A549 (cell line): ENCODE measurements around the gene STOX2. TPM values are rescaled to one million over a fixed set of nuclear protein-coding genes. Genes with fewer than 3 reads are reported as not detected.

Source experiments
- ATAC-seq, 2 experiments: fragments of 200-7000 bp in 1 of 2; fragments of >200 bp in 1 of 2; cut with Nextera tagmentation in 1 of 2; cut with Tn5 transposase in 1 of 2; 3 replicates each; pipeline versions ENCODE4 v1.8.0 to v1.9.1; 2018 to 2020; ENCODE audit warnings: mild to moderate bottlenecking in 1 of 2, moderate library complexity in 1 of 2
- CTCF ChIA-PET: fragments of 300-600 bp; sonication (Branson Sonifier 250); formaldehyde crosslinking; extraction: SDS; loops from one replicate; lab custom pipeline; 2021; ENCODE audit warnings: antibody characterized with exemption, inconsistent platforms; lab: Yijun Ruan, JAX
- POLR2A ChIA-PET: fragments of 350-600 bp; formaldehyde crosslinking; extraction: SDS; loops from one replicate; lab custom pipeline; 2021; ENCODE audit warnings: antibody characterized with exemption, inconsistent platforms; lab: Yijun Ruan, JAX
- DNase-seq, 2 experiments: peaks; one replicate each; pipeline versions ENCODE4 v3.0.0 to v3.0.0-alpha.2; 2011 to 2016; ENCODE audit warnings: low read depth in 1 of 2, low spot score in 1 of 2
- FAIRE-seq: peaks from 2 replicates; lab custom pipeline; 2011; peaks lifted over from hg19 to GRCh38; lab: Jason Lieb, UNC
- H3K27ac ChIP-seq, 2 experiments: fragments of >200 bp; sonication (Bioruptor Twin); formaldehyde crosslinking; 3 replicates each; pipeline ENCODE4 v1.5.1; 2016 to 2017
- H3K4me1 ChIP-seq: fragments of >200 bp; sonication (Bioruptor Twin); formaldehyde crosslinking; 3 replicates; pipeline ENCODE4 v1.6.1; 2016
- H3K4me2 ChIP-seq: fragments of >200 bp; sonication (Bioruptor Twin); formaldehyde crosslinking; 3 replicates; pipeline ENCODE4 v1.6.1; 2016
- H3K4me3 ChIP-seq: fragments of >200 bp; sonication (Bioruptor Twin); formaldehyde crosslinking; 3 replicates; pipeline ENCODE4 v1.5.1; 2016
- H3K9me3 ChIP-seq: fragments of >200 bp; sonication (Bioruptor Twin); formaldehyde crosslinking; 3 replicates; pipeline ENCODE4 v1.6.1; 2016
- CBX2 ChIP-seq: fragments of 200-600 bp; sonication (generic); IDR thresholded peaks from 2 replicates; pipeline ENCODE4 v1.6.1; 2016; ENCODE audit warnings: low read depth, mild to moderate bottlenecking, borderline replicate concordance
- CHD2 ChIP-seq: fragments of 150-350 bp; IDR thresholded peaks from 2 replicates; pipeline ENCODE4 v1.6.1; 2014; ENCODE audit warnings: low read length; ENCODE audit not compliant: partially characterized antibody
- EHMT2 ChIP-seq: fragments of 200-600 bp; sonication (generic); IDR thresholded peaks from 2 replicates; pipeline ENCODE4 v1.6.1; 2016; ENCODE audit warnings: antibody characterized with exemption, low read depth, mild to moderate bottlenecking, moderate library complexity
- GATA3 ChIP-seq: IDR thresholded peaks from 2 replicates; pipeline ENCODE4 v1.6.1; 2012; ENCODE audit warnings: borderline replicate concordance
- HDAC2 ChIP-seq: fragments of 200-600 bp; sonication (generic); IDR thresholded peaks from 2 replicates; pipeline ENCODE4 v1.6.1; 2016
- MAZ ChIP-seq: fragments of 150-350 bp; IDR thresholded peaks from 2 replicates; pipeline ENCODE4 v1.6.1; 2014; ENCODE audit warnings: antibody characterized with exemption, low read depth, low read length, borderline replicate concordance
- POLR2AphosphoS2 ChIP-seq: conservative IDR thresholded peaks from 2 replicates; pipeline ENCODE4 v1.6.1; 2012; ENCODE audit warnings: low read length, improper control_type of control experiment, inconsistent platforms
- RCOR1 ChIP-seq: fragments of 150-350 bp; IDR thresholded peaks from 2 replicates; pipeline ENCODE4 v1.6.1; 2014; ENCODE audit warnings: antibody characterized with exemption, low read length, low read depth
- ZNF302 ChIP-seq: fragments of 250-450 bp; sonication (Bioruptor Pico); IDR thresholded peaks from 2 replicates; pipeline ENCODE4 v1.9.0; 2021; ENCODE audit warnings: inconsistent platforms, mild to moderate bottlenecking, moderate library complexity
- ZSCAN20 ChIP-seq: fragments of 250-450 bp; sonication (Bioruptor Pico); IDR thresholded peaks from 2 replicates; pipeline ENCODE4 v1.8.0; 2022; ENCODE audit warnings: mild to moderate bottlenecking, moderate library complexity
- WGBS: methylation state at CpG from one replicate; pipeline ENCODE4 v1.1.6; 2017; ENCODE audit errors: missing lambda C conversion rate; 5-methylcytosine and 5-hydroxymethylcytosine counted together
- polyA plus RNA-seq, 4 experiments: library from polyadenylated mRNA; depleted of rRNA in 3 of 4; stranded (reverse); fragments of >200 nt; fragmentation: RNase III in 1 of 4; extraction: RNeasy Plus Mini Kit Qiagen cat#74134 plus additional on column Dnase treatment in 1 of 4; gene quantifications; 2 replicates in 3 of 4; 3 replicates in 1 of 4; pipeline ENCODE4 v1.2.3, GENCODE V29; 2011 to 2017
- TF ChIP-seq, protein P1 (sequence below): fragments of 200-600 bp; sonication (generic); IDR thresholded peaks from 2 replicates; pipeline ENCODE4 v1.6.1; 2016; ENCODE audit warnings: antibody characterized with exemption, mild to moderate bottlenecking, moderate library complexity
- TF ChIP-seq, protein P2 (sequence below): IDR thresholded peaks from 2 replicates; pipeline ENCODE4 v1.6.1; 2012
- TF ChIP-seq, protein P3 (sequence below): IDR thresholded peaks from 2 replicates; pipeline ENCODE4 v1.6.1; 2012; ENCODE audit warnings: low read depth, borderline replicate concordance
- TF ChIP-seq, protein P4 (sequence below): fragments of 250-450 bp; sonication (Bioruptor Pico); IDR thresholded peaks from 2 replicates; pipeline ENCODE4 v1.5.0; 2020; ENCODE audit warnings: low read depth, mild to moderate bottlenecking, moderate library complexity
- TF ChIP-seq, protein P5 (sequence below): fragments of >200 bp; sonication (Bioruptor Twin); formaldehyde crosslinking; IDR thresholded peaks from 2 replicates; pipeline ENCODE4 v1.6.1; 2016
- TF ChIP-seq, protein P6 (sequence below): fragments of 150-350 bp; IDR thresholded peaks from 2 replicates; pipeline ENCODE4 v1.6.1; 2014; ENCODE audit warnings: low read depth, mild to moderate bottlenecking, low read length

Gene STOX2
- polyA plus RNA-seq, 2 of the 4 experiments (the other 2 are of a cell fraction): 2.7 to 5.2 TPM

DNA sequence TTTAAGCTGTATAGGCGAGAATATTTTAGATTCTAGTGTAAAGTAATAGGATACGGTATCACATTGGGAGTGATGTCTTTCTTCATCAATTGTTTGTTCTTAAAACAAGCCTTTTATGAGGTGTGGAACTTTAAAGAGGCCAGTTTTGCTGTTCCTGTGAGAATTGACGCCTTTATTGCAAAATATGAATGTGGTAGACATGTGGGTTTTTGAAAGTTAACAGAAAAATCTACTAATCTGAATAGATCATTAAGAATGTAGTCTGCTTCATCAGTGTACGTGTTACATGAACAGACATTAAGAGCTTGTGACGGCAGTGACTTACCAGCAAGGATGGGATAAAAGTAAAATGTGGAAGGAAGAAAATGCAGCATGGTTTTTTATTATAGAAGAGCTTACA, 63.8 kb downstream of the STOX2 start (continued):
- TF ChIP-seq, protein P1, sequence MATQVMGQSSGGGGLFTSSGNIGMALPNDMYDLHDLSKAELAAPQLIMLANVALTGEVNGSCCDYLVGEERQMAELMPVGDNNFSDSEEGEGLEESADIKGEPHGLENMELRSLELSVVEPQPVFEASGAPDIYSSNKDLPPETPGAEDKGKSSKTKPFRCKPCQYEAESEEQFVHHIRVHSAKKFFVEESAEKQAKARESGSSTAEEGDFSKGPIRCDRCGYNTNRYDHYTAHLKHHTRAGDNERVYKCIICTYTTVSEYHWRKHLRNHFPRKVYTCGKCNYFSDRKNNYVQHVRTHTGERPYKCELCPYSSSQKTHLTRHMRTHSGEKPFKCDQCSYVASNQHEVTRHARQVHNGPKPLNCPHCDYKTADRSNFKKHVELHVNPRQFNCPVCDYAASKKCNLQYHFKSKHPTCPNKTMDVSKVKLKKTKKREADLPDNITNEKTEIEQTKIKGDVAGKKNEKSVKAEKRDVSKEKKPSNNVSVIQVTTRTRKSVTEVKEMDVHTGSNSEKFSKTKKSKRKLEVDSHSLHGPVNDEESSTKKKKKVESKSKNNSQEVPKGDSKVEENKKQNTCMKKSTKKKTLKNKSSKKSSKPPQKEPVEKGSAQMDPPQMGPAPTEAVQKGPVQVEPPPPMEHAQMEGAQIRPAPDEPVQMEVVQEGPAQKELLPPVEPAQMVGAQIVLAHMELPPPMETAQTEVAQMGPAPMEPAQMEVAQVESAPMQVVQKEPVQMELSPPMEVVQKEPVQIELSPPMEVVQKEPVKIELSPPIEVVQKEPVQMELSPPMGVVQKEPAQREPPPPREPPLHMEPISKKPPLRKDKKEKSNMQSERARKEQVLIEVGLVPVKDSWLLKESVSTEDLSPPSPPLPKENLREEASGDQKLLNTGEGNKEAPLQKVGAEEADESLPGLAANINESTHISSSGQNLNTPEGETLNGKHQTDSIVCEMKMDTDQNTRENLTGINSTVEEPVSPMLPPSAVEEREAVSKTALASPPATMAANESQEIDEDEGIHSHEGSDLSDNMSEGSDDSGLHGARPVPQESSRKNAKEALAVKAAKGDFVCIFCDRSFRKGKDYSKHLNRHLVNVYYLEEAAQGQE: no peak
- TF ChIP-seq, protein P2, sequence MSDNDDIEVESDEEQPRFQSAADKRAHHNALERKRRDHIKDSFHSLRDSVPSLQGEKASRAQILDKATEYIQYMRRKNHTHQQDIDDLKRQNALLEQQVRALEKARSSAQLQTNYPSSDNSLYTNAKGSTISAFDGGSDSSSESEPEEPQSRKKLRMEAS: no peak
- TF ChIP-seq, all 56 proteins: peak for 0

DNA sequence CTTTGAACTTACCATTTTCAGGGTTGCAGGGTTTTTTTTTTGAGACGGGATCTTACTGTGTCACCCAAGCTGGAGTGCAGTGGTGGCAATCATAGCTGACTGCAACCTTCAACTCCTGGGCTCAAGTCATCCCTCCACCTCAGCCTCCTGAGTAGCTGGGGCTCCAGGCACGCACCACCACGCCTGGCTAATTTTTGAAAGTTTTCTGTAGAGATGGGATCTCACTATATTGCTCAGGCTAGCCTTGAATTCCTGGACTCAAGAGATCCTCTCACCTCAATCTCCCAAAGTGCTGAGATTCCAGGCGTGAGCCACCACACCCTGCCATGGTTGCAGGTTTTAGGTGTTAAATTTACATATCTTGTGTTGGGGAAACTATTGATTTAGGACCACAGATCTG, 64.5 kb downstream of the STOX2 start:
- no peaks in the 10 kb centered on the region for H3K4me1 ChIP-seq
- no peak overlapping the region for H3K27ac ChIP-seq
- FAIRE-seq: no peak
- TF ChIP-seq MAZ (no peak), RCOR1 (no peak), EHMT2 (no peak), ZNF302 (CRISPR knock-in tag) (no peak), GATA3 (no peak), HDAC2 (no peak), ZSCAN20 (CRISPR knock-in tag) (no peak), CBX2 (no peak), POLR2AphosphoS2 (no peak), CHD2 (no peak)
- TF ChIP-seq, protein P3, sequence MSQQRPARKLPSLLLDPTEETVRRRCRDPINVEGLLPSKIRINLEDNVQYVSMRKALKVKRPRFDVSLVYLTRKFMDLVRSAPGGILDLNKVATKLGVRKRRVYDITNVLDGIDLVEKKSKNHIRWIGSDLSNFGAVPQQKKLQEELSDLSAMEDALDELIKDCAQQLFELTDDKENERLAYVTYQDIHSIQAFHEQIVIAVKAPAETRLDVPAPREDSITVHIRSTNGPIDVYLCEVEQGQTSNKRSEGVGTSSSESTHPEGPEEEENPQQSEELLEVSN: no peak
- TF ChIP-seq, protein P1: no peak
- TF ChIP-seq, protein P4, sequence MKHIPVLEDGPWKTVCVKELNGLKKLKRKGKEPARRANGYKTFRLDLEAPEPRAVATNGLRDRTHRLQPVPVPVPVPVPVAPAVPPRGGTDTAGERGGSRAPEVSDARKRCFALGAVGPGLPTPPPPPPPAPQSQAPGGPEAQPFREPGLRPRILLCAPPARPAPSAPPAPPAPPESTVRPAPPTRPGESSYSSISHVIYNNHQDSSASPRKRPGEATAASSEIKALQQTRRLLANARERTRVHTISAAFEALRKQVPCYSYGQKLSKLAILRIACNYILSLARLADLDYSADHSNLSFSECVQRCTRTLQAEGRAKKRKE: no peak
- TF ChIP-seq, protein P5, sequence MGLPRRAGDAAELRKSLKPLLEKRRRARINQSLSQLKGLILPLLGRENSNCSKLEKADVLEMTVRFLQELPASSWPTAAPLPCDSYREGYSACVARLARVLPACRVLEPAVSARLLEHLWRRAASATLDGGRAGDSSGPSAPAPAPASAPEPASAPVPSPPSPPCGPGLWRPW: no peak
- TF ChIP-seq, protein P6, sequence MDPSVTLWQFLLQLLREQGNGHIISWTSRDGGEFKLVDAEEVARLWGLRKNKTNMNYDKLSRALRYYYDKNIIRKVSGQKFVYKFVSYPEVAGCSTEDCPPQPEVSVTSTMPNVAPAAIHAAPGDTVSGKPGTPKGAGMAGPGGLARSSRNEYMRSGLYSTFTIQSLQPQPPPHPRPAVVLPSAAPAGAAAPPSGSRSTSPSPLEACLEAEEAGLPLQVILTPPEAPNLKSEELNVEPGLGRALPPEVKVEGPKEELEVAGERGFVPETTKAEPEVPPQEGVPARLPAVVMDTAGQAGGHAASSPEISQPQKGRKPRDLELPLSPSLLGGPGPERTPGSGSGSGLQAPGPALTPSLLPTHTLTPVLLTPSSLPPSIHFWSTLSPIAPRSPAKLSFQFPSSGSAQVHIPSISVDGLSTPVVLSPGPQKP: no peak
- TF ChIP-seq, all 56 proteins: peak for 0
- H3K9me3 ChIP-seq: peaks cover 6% of the 10 kb centered on the region; the same call in 2 of the 3 replicates
- CTCF ChIA-PET: no interaction called here
- ATAC-seq: no peak
- no peak overlapping the region for H3K4me3 ChIP-seq
- POLR2A ChIA-PET: no interaction called here
- DNase-seq: no peak
- 52% methylated on average over 4 of the region's 4 CpGs for WGBS
- H3K4me2 ChIP-seq: no peak overlapping the region
